Raji (cell line): ENCODE measurements around the gene MAN1C1.

ENCODE experiments used
- POLR2A ChIP-seq: IDR thresholded peaks from 2 replicates; pipeline ENCODE4 v1.6.1; 2011; ENCODE audit warnings: low read depth, low read length, control low read depth; ENCODE audit not compliant: insufficient read depth

The MAN1C1 gene

DNA sequence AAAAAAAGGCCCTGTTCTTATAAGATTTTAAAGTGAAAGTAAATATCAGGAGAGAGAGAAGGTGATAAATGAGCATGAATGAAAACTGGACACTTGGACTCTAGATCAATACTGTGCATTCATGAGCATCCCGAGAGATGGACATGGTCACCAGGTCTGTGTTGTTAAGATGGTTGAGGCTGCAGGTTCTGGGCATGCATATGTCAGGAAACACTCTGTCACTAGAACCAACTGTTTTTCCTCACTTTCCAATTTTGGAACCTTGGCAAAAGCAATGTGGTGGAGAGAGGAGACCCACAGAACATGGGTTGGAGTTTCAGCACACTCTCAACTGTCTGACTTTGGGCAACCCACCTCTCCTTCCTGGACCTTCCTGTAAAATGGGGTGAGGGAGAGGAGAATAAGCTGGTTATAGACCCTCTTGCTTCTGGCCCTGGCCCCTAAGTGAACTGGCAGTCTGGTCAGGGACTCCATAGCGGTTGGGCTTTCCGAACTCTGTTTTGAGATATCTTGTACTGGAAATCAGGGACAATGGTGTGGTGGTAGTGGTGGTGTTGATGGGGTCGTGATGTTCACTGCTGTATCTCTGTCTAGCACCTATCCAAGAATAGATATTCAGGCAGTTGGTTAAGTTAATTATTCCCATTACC is 4.2 kb downstream of the MAN1C1 start:
- TF ChIP-seq POLR2A: no peak

DNA sequence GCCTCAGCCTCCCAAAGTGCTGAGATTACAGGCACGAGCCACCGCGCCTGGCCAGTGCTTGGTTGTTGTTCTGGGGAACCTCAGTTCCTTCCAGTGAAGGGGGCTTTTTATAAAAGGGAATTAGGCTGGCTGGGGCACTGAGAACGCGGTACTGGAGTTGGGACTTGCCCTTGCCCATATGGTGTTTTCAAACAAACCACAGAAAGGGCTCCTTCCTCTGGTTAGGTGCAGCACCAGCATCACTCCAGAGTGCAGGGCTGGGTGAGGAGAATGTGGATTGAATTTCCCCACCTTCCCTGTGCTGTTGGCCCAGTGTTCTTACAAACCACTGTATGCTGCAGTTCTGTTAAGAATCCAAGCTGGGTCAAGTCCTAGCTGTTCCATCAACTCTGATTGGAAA is 5.3 kb downstream of the MAN1C1 start:
- TF ChIP-seq POLR2A: no peak

DNA sequence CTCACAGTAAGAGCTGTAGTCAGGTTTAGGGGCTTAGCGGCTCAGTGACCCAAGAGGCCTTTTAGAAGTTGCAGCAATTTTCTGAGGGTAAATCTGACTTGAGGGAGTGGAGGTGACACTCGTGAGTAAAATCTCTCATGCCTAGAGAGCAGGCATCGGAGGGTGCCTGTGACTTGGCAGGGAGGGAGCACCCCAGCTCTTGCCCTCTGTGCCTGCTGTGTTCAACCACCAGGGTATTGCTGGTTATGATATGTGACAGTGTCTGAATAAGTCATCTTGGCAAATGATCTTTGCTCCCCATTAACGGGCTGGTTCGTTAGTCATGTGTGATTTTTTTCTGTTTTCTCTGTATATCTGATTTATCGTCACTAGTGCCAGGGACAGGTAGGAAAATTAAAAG is 5.9 kb downstream of the MAN1C1 start:
- TF ChIP-seq POLR2A: no peak

DNA sequence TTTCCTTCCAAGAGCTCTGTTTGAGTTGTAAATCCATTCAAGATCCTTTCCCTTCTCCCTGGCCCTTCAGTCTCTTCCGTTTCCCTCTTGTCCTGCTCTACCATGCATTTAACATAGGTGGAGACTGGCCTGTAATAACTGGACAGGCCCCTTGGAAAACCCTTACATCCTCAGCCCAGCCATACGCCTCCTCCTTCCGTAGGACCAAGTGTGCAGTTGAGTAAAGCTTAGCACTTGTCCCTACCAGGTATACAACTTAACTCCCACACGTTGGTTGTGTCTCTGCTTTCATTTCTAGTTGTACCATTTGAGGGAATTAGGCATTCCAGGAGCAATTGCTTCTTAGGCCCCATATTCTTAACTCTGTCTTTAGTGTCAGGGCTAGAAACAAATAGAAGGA is 6.4 kb downstream of the MAN1C1 start:
- no peak for TF ChIP-seq POLR2A

DNA sequence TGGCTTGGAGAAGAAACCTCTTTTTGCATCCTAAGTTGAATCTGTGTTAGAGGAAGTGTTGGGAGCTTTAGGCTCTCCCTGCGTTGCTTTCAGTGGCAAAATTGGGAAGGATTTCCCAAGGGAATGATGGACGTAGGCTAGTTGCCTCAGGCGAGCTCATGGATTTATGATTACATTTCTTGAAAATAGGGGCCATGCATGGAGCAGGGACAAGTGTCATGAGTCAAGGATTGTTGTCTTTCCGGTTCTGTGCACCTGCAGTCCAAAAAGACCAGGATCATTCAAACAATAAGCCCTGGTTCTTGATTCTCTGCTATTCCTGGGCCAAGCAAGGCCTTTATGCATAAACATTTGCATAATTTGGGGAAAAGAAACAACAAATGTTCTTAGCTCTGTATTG is 7.1 kb downstream of the MAN1C1 start:
- no peak for TF ChIP-seq POLR2A

DNA sequence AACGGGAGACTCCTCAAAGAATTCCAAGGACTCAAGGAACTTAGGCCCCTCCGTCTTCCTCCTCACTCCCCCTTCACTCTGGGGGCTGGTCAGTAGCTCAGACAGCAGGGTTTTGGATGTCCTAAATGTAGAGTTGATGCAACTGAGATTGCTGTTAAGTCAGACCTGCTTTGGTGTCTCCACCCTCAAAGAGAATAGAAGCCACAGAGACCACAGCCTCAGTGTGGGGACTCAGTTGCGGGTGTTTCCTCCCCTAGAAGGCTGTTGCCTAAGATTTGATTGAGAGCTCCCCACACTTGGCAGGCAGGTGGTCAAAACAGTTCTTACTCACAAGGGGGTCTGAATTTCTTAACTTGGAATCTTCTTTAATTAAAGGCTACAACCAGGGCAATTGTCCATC is 7.6 kb downstream of the MAN1C1 start:
- TF ChIP-seq POLR2A: no peak

DNA sequence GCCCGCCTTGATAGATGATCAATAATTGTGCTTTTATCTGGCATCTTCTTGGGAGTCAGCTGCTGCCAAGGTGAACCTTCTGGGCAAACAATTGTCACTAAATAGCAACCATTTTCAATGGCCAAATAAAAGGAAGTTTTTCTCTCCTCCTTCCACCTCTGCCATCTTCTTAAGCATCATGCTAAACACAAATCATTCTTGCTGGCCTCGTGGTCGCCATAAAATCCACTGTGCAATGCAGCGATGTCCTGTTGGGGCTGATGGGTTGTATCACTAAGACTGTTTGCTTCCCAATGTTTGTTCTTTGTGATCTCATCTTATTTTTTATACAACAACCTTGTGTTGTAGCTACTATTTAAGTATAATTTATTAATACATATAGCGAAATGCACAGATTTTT is 8.0 kb downstream of the MAN1C1 start:
- TF ChIP-seq POLR2A: no peak

DNA sequence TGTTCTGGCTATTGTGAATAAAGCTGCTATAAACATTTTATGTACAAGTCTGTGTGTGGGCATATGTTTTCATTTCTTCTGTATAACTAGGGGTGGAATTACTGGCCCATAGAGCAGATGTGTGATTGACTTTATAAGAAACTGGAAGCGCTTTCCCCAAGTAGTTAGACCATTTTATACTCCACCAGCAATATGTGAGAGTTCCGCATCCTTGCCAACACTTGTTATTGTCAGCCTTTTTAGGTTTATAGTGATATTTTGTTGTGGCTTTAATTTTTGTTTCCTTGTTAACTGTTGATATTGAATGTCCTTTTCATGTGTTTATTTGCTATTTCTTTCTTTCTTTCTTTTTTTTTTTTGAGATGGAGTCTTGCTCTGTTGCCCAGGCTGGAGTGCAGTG is 9.4 kb downstream of the MAN1C1 start:
- TF ChIP-seq POLR2A: no peak

DNA sequence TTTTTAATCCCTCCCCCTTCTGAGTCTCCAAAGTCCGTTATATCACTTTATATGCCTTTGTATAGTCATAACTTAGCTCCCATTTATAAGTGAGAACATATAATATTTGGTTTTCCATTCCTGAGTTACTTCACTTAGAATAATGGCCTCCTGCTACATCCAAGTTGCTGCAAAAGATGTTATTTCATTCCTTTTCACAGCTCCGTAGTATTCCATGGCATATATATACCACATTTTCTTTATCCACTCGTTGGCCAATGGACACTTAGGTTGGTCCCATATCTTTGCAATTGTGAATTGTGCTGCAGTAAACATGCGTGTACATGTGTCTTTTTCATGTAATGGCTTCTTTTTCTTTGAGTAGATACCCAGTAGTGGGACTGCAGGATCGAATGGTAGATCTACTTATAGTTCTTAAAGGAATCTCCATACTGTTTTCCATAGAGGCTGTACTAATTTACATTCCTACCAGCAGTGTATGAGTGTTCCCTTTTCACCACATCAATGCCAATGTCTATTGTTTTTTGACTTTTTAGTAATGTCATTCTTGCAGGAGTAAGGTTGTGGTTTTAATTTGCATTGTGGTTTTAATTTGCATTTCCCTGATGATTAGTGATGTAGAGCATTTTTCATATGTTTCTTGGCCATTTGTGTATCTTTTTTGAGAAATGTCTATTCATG is 12.3 kb downstream of the MAN1C1 start:
- no peak for TF ChIP-seq POLR2A

DNA sequence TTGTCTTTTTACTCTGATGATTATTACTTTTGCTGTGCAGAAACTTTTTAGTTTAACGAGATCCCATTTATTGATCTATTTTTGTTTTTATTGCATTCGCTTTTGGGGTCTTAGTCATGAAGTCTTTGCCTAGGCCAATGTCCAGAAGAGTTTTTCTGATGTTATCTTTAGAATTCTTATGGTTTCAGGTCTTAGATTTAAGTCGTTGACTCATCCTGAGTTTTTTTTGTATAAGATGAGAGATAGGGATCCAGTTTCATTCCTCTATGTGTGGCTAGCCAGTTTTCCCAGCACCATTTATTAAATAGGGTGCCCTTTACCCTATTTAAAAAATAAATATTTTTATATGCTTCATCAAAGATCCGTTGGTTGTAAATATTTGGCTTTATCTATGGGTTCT is 13.2 kb downstream of the MAN1C1 start:
- no peak for TF ChIP-seq POLR2A

DNA sequence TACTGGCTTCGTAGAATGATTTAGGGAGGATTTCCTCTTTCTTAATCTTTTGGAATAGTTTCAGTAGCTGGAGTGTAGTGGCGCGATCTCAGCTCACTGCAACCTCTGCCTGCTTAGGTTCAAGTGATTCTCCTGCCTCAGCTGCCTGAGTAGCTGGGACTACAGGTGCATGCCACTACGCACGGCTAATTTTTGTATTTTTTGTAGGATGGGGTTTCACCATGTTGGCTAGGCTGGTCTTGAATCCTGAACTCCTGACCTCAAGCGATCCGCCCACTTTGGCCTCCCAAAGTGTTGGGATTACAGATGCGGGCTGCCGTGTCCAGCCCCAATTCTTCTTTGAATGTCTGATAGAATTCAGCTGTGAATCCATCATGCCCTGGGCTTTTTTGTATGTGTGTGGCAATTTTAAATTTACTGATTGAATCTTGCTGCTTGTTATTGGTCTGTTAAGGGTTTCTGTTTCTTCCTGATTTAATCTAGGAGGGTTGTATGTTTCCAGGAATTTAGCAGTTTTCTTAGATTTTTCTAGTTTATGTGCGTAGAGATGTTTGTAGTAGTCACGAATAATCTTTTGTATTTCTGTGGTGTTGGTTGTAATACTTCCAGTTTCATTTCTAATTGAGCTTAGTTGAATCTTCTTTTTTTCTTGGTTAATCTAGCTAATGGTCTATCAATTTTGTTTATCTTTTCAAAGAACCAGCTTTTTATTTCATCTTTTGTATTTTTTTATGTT is 15.3 kb downstream of the MAN1C1 start:
- no peak for TF ChIP-seq POLR2A

DNA sequence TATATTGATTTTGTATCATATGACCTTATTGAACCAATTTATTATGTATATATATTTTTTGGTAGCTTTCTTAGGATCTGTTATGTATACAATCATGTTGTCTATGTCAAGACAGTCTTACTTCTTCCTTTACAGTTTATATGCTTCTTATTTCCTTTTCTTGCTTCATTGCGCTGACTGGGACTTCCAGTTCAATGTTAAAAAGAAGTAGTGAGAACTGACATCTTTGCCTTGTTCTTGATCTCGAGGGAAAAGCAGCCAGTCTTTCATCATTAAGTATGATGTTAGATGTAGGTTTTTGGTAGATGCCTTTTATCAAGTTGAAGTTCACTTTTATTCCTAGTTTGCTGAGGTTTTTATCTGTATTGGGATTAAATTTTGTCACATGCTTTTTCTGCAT is 17.5 kb downstream of the MAN1C1 start:
- no peak for TF ChIP-seq POLR2A

DNA sequence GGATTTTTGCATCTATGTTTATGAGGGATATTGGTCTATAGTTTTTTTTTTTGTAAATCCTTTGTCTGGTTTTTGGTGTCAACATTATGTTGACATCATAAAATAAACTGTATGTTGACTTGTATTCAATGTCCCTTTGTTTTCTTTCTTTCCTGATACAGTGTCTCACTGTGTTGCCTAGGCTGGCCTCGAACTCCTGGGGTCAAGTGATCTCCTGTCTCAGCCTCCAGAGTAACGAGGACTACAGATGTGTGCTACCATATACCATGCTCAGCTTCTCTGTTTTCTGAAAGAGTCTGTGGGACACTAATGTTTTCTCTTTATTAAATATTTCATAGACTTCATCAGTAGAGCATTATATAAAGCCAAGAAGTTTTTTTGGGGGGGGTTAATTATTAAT is 18.3 kb downstream of the MAN1C1 start:
- TF ChIP-seq POLR2A: no peak

DNA sequence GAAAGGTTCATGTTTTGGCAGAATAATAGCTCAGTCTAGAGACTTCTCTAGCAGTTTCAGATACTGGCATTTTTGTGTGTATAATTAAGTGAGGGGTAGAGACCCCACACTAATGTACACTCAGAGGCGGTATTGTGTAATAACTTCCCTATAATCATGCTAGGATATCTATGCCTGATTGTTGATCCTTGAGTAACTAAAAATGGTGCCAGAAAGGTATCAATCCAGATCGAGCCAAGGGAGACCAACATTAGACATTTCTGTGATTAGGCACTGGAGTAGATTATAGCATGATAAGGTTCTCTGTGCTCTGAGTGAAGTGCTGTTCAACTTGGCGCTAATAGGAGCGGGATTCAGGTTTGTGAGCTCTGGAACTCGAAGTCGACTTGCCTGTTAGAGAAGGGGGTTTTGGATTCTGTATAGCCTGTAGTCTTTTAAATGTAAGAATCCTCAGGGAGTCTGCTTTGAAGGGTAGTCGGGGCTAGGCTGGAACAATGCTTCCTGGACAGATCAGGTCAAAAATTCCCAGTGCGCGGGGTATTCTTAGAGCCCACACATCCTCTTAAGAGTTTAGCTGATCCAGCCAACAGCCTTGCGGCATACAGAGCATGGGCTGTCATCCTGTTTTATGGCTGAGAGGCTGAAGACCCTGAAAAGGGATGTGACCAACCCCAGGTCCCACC is 24.2 kb downstream of the MAN1C1 start:
- no peak for TF ChIP-seq POLR2A

DNA sequence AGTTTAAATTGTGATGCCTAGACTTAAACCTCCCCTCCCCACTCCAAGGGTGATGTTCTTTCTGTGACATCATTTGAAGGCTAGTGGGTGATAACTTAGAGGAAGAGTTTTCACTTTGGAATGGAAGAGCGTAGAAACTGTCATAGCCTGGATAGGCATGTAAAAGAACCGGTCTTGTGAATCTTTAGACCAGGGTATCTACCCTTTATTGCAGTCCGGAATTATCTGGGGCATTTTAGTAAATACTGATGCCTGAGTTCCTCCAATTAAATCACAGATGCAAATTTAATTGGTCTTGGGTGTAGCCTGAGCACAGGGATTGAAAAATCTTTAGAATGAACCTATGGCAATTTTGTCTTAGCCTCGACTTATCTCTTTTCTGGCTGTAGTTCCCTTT is 24.7 kb downstream of the MAN1C1 start:
- TF ChIP-seq POLR2A: no peak

DNA sequence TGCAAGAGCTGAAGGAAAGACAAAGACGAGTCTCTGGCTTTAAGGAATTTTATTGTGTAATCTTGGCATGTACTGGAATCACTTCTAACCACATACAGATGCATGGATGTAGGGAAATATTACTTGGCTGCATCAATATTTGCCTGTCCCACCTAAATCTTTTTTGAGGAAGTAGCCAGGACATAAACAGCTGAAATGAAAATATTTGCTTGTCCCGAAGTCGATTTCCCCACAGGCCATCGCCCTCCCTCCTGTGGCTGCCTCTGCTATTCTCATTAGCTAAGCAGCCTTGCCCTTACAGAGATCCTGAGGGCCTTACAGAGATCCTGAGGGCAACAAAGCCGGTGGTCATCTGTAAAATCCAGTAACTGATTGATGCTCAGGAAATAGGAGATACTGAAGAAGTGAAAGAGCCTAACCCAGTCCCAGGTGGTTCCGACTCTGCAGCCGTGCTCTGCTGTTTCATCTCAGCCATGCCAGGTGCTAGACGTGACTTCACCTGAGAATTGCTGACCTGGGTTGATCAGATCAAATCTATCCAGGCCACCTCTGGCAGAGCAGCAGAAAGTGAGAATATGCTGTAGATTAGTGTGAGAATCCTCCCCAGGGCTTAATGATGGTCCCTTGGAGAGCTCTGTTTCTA is 25.5 kb downstream of the MAN1C1 start:
- no peak for TF ChIP-seq POLR2A

DNA sequence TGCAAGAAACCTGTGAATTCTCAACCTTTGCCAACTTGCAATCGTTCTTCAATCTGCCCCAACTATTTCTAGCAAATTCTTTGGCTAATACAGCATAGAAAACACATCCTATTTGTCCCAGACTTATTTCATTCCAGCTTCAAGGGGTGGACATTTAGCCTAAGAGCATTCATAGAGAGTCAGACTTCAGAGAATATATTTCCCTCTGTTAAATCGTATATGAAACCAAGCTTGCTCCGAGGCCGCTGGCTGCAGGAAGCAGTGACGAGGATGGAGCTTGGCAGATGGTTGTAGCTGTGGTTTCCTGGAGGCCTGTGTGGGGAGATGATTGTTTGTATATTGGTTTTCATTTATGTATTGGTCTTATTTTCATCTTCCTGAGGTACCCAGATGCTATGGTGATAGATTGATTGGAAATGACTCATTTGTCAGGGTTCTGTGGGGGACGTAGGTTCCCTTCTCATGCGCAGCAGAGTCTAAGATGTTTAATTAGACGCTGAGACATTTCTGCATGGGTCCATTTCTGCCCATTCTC is 26.1 kb downstream of the MAN1C1 start:
- TF ChIP-seq POLR2A: no peak
